HEK293 (cell line): ENCODE data around the gene HSD11B1.

Experiments used
- CTCF ChIP-seq: fragments of 450-650 bp; formaldehyde crosslinking; IDR thresholded peaks from 2 replicates; pipeline ENCODE4 v1.5.1; 2016; ENCODE audit warnings: missing biosample characterization, missing genetic modification characterization
- SETDB1 ChIP-seq: IDR thresholded peaks from one replicate; pipeline ENCODE4 v1.6.1; 2017; ENCODE audit warnings: mild to moderate bottlenecking, low read length, moderate library complexity, mixed read lengths; ENCODE audit not compliant: insufficient read length
- ZBTB8A ChIP-seq: fragments of 450-650 bp; formaldehyde crosslinking; IDR thresholded peaks from 2 replicates; pipeline ENCODE4 v1.5.1; 2016; ENCODE audit warnings: missing biosample characterization, missing genetic modification characterization
- ZFP3 ChIP-seq: fragments of 450-650 bp; formaldehyde crosslinking; IDR thresholded peaks from 2 replicates; pipeline ENCODE4 v1.5.1; 2016; ENCODE audit warnings: low read depth, missing biosample characterization, missing genetic modification characterization
- ZNF280C ChIP-seq: fragments of 450-650 bp; formaldehyde crosslinking; IDR thresholded peaks from 2 replicates; pipeline ENCODE4 v1.5.1; 2016; ENCODE audit warnings: missing biosample characterization, missing genetic modification characterization
- ZNF707 ChIP-seq: fragments of 450-650 bp; formaldehyde crosslinking; IDR thresholded peaks from 2 replicates; pipeline ENCODE4 v1.5.1; 2016; ENCODE audit warnings: missing biosample characterization, missing genetic modification characterization
- ZSCAN18 ChIP-seq: fragments of 450-650 bp; formaldehyde crosslinking; IDR thresholded peaks from 2 replicates; pipeline ENCODE4 v1.5.1; 2016; ENCODE audit warnings: missing biosample characterization, missing genetic modification characterization

GRCh38 chr1:209777587-209777986, 72.9 kb downstream of the HSD11B1 start:
- TF ChIP-seq ZSCAN18 (no peak), CTCF (tag by site-specific recombination) (no peak), ZBTB8A (tag by site-specific recombination) (no peak), ZFP3 (tag by site-specific recombination) (no peak), ZNF707 (no peak), SETDB1 (no peak), ZNF280C (no peak)
